ENCODE data around the gene YEATS2.
"Not testable (repeated sequence)": the region's sequence is repeated elsewhere in the genome, so short reads cannot be mapped to it uniquely, and the experiment has no call there.

The YEATS2 gene

DNA sequence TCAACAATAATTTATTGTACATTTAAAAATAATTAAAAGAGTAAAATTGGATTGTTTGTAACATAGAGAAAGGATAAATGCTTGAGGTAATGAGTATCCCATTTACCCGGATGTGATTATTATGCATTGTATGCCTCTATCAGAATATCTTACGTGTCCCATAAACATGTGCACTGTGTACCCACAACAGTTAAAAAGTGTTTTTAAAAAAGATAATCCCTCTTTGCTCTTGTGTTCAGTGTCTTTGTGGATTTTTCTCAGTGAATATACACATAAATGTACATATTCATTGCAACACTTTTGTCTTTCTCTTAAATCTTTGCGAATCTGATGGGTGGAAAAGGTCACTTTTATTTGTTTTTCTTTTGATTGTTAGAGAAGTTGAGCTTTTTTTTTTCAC lies 20.4 kb downstream of the YEATS2 start:
- no peak for DNase-seq

DNA sequence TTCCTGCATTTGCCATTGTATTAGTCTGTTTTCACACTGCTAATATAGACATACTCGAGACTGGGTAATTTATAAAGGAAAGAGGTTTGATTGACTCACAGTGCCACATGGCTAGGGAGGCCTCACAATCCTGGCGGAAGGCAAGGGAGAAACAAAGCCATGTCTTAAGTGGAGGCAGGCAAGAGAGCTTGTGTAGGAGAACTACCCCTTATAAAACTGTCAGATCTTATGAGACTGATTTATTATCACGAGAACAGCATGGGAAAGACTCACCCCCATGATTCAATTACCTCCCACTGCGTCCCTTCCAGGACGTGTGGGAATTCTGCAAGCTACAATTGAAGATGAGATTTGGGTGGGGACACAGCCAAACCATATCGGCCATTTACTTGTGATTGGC lies 27.8 kb downstream of the YEATS2 start:
- no peak for DNase-seq

DNA sequence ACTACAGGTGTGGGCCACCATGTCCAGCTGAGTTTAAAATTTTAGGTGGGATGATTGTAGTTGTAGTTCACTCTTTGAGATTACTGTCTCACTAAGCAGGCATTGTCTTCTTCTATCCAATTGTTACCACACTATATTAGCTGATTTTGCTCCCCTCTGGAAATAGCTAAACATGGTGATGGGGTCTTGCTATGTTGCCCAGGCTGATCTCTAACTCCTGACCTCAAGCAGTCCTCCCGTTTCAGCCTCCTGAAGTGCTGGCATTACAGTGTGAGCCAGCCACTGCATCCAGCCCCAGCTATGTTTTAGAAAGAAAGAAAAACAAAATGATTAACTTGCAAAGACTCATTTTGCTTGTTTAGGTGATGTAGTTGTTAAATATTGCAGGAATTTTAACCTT lies 30.6 kb downstream of the YEATS2 start:
- no peak for DNase-seq

DNA sequence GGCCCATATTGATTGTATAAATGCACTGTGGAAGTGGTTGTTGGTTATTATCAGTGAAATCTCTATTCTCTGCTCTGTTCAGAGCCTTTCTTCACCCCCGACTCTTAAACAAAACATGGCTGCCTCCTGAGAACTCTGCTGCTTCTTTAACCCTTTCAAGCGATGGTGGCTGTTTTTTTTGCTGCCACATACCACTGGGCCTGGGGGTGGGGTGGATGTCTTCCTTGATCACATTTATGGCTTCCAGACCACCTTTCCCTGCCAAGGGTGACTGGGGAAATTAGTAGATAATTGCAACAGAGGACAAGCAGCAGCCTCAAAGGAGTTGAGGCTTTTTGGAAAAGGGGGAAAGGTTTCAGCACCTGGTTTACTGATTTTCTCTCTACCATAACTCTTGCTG lies 32.8 kb downstream of the YEATS2 start:
- DNase-seq, result no peak

DNA sequence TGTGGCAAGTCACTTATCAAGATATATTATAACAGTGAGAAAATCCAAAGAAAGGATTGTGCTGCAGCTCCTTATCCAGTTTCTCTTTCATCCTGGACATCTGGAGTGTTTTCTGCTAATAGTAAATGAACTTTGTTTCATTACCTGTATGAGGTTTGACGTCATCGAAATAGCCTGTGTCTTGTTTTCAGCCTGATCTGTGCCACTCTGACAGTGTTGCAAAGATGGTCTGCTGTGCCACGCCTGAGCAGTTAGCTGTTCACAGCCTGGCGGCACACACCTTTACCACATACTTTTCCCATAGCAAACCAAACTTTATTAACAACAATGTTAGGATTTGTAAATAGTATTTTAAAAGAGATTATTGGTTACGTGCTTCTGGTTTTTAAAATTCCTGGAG lies 34.0 kb downstream of the YEATS2 start:
- no peak for DNase-seq

DNA sequence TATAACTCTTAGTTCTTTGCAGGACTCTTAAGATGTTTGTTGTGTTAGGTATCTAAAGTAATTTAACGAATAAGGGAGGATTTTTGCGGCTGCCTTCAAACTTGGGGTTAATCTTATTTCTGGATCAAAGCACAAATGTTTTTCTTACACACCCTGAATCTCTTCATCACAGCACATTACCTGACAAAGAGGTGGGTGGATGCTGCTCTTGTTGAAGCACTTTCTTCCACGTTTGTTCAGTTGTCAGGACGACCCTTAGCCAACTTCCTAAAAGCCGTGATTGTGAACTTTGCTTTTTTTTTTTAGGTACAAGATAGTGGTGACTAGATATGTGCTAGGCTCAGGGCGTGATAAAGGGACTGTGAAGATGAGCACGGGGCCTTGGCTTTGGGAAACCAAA lies 36.0 kb downstream of the YEATS2 start:
- DNase-seq, result no peak

DNA sequence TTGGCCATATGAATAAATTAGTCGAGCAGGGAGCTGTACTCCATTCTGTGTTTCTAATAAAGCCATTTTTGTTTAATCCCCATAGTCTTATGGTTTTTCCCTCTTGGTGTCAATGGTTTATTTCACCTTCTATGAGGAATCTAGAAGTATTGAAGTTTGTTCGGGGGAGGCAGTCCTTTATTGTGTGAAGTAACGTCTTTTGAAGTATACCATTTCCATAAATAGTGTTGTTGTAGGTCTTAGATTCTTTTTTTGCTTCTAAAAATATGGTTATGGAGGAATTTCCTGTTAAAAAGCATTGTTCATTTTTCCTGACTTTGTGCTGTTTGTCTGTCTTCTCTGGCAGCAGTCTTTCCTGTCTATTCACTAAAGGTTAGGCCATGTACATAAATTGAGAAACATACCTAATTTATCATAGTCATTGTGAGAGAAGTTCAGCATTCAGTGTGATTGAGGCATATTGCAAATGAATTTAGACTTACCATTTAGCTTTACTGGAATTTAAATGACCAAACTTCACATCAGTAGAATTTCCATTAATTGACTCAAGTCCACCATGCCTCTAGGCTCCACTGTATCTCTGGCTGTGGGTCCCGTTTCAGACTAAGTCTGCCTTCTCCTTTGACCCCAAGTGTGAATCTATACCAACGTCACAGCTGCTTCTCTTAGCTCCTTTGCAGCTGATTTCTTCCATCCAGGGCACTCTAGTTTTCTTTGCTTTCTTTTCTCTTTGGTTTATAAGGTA lies 37.3 kb downstream of the YEATS2 start:
- no peak for DNase-seq

DNA sequence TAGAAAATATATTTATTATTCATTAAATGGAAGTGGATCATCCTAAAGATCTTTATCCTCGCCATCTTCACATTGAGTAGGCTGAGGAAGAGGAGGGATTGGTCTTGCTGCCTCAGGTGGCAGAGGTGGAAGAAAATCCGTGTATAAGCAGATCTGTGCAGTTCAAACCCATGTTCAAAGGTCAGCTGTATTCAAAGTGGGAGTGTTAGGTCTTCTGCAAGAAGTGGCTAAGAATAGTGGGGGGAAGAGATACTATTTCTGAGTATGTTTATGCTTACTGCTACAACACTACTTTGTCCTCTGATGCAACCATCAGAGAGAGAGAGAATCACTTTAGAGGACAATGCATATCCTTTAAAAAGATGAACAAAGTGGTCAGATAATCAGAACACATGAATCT lies 39.5 kb downstream of the YEATS2 start:
- no peak for DNase-seq

DNA sequence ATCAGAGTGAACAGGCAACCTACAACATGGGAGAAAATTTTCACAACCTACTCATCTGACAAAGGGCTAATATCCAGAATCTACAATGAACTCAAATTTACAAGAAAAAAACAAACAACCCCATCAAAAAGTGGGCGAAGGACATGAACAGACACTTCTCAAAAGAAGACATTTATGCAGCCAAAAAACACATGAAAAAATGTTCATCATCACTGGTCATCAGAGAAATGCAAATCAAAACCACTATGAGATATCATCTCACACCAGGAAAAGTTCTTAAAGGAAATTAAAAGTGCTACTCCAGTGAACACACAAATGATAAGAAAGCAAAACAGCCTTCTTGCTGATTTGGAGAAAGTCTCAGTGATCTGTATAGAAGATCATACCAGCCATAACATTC lies 42.6 kb downstream of the YEATS2 start:
- not testable (repeated sequence) for DNase-seq

DNA sequence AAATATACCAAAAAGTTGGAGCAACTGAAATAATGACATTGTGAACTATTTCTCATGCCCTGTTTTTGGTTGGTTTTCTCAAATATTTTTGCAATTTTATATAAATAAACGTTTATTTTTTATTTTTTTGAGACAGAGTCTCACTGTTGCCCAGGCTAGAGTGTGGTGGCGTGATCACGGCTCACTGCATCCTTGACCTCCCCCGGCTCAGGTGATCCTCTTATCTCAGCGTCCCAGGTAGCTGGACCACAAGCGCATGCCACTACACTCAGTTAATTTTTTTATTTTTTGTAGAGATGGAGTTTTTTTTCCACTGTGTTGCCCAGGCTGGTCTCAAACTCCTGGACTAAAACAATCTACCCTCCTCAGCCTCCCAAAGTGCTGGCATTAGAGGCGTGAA lies 45.6 kb downstream of the YEATS2 start:
- DNase-seq, result no peak

DNA sequence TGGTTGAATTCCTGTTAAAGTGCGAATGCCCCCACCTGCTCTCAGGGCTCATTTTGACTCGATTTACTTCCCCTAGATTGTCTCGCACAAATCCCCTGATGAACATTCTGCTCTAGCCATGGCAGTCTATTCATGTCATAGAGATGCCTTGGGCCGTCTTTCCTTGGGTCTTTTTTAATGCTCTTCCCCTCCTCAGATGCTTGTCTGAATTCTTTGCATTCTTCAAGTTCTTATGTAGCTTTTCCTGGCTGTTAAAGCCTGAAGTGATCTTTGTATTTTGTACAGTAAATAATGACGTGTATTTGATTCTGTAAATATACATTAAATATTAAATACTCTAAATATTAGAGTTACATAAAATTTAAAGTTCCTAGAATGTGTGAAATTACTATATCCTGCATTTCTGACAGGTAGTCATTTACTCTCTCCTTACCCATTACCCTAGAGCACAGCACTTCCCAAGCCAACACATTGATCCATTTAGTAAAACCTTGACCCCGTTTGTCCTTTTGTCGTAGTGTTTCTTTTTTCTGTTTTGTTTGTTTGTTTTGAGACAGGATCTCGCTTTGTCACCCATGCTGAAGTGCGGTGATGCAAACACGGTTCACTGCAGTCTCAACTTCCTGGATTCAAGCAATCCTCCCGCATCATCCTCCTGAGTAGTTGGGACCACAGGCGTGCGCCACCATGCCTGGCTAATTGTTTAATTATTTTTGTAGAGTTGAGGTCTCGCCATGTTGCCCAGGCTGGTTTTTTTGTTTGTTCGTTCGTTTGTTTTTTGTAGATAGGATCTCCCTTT lies 47.9 kb downstream of the YEATS2 start:
- DNase-seq, result no peak

DNA sequence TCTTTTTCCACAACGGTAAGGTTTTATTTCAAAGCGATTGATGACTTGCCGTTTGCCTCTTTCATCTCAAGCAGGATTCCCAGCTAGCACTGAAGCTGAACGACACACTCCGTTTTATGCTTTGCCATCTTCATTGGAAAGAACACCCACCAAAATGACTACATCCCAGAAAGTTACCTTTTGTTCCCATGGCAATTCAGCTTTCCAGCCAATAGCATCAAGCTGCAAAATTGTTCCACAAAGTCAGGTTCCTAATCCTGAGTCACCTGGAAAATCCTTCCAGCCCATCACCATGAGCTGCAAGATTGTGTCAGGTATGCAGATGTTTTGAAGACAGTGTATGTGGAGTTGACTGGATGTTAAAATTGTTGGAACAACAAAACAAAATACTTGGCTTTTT lies 56.5 kb downstream of the YEATS2 start:
- no peak for DNase-seq

DNA sequence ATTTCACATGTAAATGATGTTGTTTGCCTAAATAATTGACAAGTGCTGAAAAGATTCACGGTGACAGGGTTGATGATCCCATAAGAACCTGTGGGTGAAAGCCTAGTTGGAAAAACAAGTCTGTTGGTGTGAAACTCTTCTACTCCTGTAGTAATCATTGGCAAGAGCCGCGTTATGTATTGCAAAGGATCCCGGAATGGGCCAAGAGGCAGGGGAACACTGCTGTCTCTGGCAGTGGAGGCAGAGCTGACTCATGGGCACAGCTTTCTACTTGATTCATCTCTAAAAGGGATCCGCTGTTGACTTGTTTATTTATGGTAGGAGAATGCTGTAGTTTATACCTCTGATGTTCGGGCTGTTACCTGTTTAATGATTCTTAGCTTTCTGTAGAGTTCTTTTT lies 64.7 kb downstream of the YEATS2 start:
- DNase-seq, result no peak

DNA sequence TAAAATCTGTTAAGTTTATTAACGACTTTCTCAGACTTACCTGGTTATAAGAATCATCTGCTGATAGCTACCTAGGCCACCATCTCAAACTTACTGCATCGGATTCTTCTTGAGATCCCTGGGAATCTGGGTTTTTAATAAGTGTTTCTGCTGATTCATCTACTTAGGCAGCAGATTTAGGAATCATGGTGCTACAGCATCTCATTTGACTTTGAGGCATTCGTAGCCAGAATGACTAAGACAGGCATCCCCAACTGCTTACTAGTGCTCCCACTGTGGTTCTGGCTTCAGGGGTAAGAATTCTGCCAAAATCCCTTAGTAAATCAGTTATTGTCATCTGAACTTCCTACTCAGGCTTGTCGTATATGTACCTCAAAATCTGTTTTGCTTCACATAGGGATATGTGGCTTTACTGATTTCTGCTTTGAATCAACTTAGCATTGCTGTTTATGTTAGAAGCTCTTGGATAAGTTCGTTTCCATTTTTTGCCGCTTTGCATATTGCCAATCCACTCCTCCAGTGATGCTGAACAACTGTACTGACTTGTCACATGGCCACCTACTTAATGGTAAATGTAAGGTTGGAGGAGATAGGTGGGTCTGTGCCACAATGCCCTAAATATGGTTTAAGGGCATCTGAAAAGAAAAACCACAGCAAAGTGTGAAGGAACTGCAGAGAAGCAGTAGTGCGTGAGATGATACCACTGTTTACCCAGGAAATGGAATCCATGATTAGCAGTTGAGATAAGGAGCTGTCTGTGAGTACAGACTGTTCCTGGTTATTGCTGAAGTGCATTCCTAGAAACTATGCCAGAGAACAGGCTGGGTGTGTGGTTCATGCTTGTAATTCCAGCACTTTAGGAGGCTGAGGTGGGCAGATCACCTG lies 67.5 kb downstream of the YEATS2 start:
- DNase-seq, result no peak

DNA sequence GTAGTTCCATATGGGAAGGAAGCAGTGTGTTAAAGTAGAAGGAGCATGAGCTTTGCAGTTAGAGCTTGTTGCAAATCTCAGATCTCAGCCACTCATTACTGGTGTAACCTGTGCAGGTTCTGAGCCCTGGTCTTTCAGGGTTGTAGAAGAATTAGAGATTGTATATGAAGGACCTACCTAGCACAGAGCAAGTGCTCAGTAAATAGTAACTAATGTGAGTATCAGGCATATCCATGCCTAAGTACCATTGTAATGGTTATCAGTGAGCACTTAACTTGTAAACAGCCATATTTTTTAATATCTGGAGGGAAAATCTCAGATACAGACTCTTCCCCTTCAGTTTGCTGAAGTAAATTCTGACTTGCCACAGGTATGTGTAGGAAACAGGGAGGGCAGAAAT lies 68.5 kb downstream of the YEATS2 start:
- DNase-seq, result no peak

DNA sequence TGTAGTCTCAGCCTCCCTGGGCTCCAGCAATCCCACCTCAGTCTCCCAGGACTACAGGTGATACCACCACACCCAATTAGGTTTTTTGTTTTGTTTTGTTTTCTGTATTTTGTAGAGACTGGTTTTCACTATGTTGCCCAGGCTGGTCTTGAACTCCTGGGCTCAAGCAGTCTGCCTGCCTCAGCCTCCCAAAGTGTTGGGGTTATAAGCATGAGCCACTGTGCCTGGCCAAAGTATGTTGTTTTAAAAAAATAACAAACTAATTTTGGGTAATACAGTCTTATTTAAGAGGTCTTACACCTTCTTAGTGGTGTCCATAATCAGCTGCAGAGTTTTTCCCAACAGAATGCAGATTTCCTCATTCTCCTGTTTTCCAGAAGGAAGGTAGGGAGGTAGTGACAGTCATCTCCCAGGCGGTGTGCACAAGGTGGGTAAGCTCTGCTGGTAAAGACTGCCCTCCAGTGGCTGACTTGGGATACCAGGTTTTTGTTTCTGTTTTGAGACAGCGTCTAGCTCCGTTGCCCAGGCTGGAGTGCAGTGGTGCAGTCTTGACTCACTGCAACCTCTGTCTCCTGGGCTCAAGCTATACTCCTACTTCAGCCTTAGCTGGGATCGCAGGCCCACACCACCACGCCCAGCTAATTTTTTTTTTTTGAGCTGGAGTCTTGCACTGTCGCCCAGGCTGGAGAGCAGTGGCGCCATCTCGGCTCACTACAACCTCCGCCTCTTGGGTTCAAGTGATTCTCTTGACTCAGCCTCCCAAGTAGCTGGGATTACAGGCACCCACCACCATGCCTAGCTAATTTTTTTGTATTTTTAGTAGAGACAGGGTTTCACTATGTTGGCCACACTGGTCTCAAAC lies 69.4 kb downstream of the YEATS2 start:
- peak; percentile 54 to 66 for DNase-seq

DNA sequence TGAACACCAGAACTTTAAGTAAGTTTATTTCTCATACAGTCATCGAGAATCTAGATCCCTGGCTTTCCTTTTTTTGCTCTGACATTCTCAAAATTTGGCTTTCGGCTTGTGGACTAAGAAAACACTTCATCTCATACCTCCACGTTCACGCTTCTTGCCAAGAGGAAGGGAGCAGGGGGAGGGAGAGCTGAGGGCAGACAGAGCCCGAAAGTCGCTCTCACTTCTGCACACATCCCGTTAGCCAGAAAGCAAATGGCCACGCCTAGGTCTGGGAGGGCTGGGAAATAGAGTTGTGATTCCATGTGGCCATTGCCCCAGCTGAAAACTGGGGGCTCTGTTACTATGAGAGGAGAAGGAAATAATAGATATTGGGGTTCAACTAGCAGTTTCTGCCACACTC lies 70.5 kb downstream of the YEATS2 start:
- no peak for DNase-seq

DNA sequence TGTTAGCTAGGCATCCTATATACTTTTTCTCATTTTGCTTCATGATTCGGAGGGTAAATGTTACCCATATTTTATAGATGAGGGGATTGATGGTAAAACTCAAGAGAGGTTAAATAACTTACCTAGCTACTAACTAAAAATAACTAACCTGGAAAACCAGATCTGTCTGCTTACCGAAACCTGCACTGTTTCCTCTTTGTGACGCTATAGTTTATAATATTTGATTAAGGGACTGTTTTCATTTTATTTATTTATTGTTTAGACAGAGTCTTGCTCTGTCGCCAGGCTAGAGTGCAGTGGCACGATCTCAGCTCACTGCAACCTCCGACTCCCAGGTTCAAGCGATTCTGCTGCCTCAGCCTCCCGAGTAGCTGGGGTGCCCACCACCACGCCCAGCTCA lies 71.9 kb downstream of the YEATS2 start:
- DNase-seq, result no peak

DNA sequence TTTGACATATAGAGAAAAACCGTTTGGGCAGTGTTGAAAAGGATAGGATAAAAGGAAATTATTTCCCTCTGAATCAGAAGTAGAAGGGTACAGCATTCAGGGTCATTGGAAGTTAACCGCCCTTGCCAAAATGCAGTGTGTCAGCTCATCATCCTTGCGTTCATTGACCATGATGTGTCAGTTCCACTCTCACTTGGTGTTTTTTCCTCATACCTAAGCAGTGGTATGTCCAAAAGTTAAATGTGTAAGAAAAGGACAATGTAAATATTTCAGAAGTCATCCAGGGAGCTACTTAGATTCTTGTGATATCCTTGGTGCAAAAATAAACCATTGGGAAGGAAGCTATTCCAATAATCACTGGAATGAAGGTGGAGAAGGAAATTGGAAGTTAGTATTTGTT lies 77.0 kb downstream of the YEATS2 start:
- no peak for DNase-seq

DNA sequence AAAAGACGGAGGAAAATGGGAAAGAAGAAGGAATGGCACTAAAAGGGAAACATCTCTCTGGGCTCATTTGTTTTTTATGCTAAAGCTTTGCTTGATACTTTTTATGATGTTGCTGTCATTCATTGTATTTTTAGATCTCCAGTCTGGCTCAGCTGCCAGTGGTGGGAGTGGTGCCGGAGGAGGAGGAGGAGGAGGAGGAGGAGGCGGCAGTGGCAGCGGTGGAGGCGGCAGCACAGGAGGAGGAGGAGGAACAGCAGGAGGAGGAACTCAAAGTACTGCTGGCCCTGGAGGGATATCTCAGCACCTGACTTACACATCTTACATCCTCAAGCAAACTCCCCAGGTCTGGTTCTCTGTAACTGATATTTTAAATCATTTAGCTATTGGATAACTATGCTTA lies 78.2 kb downstream of the YEATS2 start:
- DNase-seq, result no peak

DNA sequence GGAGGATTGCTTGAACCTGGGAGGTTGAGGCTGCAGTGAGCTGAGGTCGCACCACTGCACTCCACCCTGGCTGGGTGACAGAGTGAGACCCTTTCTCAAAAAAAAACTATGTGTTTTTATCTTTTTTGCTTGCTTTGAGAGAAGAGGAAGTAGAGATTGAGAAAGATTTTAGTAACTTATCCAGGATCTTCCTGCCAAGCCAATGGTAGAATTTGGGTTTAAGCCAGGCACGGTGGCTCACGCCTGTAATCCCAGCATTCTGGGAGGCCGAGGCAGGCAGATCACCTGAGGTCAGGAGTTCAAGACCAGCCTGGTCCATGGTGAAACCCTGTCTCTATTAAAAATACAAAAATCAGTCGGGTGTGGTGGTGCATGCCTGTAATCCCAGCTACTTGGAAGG lies 78.9 kb downstream of the YEATS2 start:
- not testable (repeated sequence) for DNase-seq

DNA sequence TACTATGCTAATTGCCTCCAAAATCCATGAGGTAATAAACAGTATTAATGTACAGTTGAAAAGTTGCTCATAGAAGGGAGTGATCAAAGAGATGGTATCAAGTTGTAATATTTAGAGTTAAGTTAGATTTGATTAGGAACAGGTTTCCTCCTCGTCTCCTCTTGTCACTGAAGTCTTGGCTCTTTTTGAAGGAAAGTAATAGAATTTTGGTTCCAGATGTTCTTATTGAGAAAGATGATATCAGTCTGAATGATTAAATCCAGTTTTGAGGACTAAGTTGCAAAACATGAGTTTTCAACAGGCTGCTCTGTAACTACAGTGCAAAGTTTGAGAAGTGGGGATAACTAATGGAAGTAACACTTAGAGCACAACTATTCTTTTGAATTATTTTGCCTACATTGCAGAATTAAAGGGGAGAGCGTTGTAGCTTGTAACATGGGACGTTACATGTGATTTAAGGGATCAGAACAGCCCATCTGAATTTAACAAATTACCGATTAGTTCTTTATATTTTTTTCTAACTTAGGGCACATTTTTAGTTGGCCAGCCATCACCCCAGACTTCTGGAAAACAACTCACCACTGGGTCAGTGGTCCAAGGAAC lies 79.5 kb downstream of the YEATS2 start:
- DNase-seq, result no peak

Data from stimulated activated CD4-positive, alpha-beta T cell treated with anti-CD3 and anti-CD28 coated beads, Interleukin-2, amount 100 ng/mL, for 48 hours (primary cell).